Endothelial cell of umbilical vein (primary cell): ENCODE data around the gene TRIP10. TPM values are rescaled to one million over a fixed set of nuclear protein-coding genes. Genes with fewer than 3 reads are reported as not detected.

Experiments used
- BruUV-seq: library from RNA; stranded (reverse); fragments of 400-500 nt; replicated peaks from 2 replicates; lab custom pipeline; 2021; lab: Mats Ljungman, UMichigan
- CTCF ChIA-PET: fragments of 300-600, 350-600 bp; sonication (Branson Sonifier 250); formaldehyde crosslinking; loops from one replicate; lab custom pipeline; 2021; ENCODE audit warnings: antibody characterized with exemption, inconsistent platforms; lab: Charles Lee
- POLR2A ChIA-PET: fragments of 300-600, 350-600 bp; sonication (Branson Sonifier 250); formaldehyde crosslinking; loops from one replicate; lab custom pipeline; 2021; ENCODE audit warnings: antibody characterized with exemption, inconsistent platforms; lab: Charles Lee
- DNase-seq: peaks from one replicate; pipeline ENCODE4 v3.0.0-alpha.2; 2011; ENCODE audit warnings: low read depth, low spot score
- FAIRE-seq: peaks from 2 replicates; lab custom pipeline; 2011; peaks lifted over from hg19 to GRCh38; lab: Jason Lieb, UNC
- H2AFZ ChIP-seq: 2 replicates; pipeline ENCODE4 v1.6.0; 2012; ENCODE audit warnings: low read depth, low read length, control low read depth, inconsistent platforms
- H3K27ac ChIP-seq: 2 replicates; pipeline ENCODE4 v1.5.1; 2011; ENCODE audit warnings: low read depth, mild to moderate bottlenecking, control low read depth, low read length, moderate library complexity; ENCODE audit not compliant: insufficient read depth
- H3K27me3 ChIP-seq, 2 experiments: 2 replicates each; pipeline versions ENCODE4 v1.6.0 to v1.6.1; 2011; ENCODE audit warnings: low read length in 2 of 2, mixed read lengths in 1 of 2; ENCODE audit not compliant: control insufficient read depth in 2 of 2, insufficient read depth in 2 of 2
- H3K36me3 ChIP-seq, 2 experiments: 2 replicates in 1 of 2; 3 replicates in 1 of 2; pipeline ENCODE4 v1.5.1; 2011; ENCODE audit warnings: low read length in 2 of 2, mild to moderate bottlenecking in 1 of 2, moderate library complexity in 1 of 2; ENCODE audit not compliant: control insufficient read depth in 2 of 2, insufficient read depth in 2 of 2; ENCODE audit errors: extremely low read depth in 1 of 2
- H3K4me1 ChIP-seq: 3 replicates; pipeline ENCODE4 v1.5.1; 2011; ENCODE audit warnings: mild to moderate bottlenecking, low read length; ENCODE audit not compliant: control insufficient read depth, insufficient read depth; ENCODE audit errors: extremely low read depth
- H3K4me2 ChIP-seq: 2 replicates; pipeline ENCODE4 v1.6.1; 2011; ENCODE audit warnings: low read length, control low read depth, mixed read lengths; ENCODE audit not compliant: insufficient read depth
- H3K4me3 ChIP-seq, 3 experiments: fragments of 200-600 bp in 1 of 3; sonication (generic), shearing (Covaris generic) in 1 of 3; replicated peaks in 1 of 3; 2 replicates each; pipeline ENCODE4 v1.5.1; 2011 to 2016; ENCODE audit warnings: control low read depth in 3 of 3, low read length in 3 of 3, mild to moderate bottlenecking in 2 of 3, inconsistent platforms in 1 of 3, low read depth in 1 of 3, moderate library complexity in 1 of 3; ENCODE audit not compliant: insufficient read depth in 1 of 3
- H3K79me2 ChIP-seq: 2 replicates; pipeline ENCODE4 v1.6.0; 2012; ENCODE audit warnings: low read length, inconsistent platforms; ENCODE audit not compliant: control insufficient read depth, insufficient read depth
- H3K9ac ChIP-seq: replicated peaks from 2 replicates; pipeline ENCODE3; 2011; ENCODE audit warnings: low read length, control low read depth; ENCODE audit not compliant: insufficient read depth; ENCODE audit errors: extremely low read depth
- H3K9me1 ChIP-seq: replicated peaks from 3 replicates; pipeline ENCODE4 v1.6.0; 2011; ENCODE audit warnings: mild to moderate bottlenecking, low read length; ENCODE audit not compliant: control insufficient read depth, insufficient read depth; ENCODE audit errors: extremely low read depth
- H3K9me3 ChIP-seq: replicated peaks from 2 replicates; pipeline ENCODE4 v1.5.1; 2012; ENCODE audit warnings: low read length, inconsistent platforms; ENCODE audit not compliant: control insufficient read depth, insufficient read depth
- H4K20me1 ChIP-seq: replicated peaks from 2 replicates; pipeline ENCODE3; 2011; ENCODE audit warnings: mild to moderate bottlenecking, low read length; ENCODE audit not compliant: control insufficient read depth, insufficient read depth; ENCODE audit errors: extremely low read depth
- EZH2 ChIP-seq: IDR thresholded peaks from 2 replicates; pipeline ENCODE4 v1.6.1; 2012; ENCODE audit warnings: borderline replicate concordance, low read depth, mild to moderate bottlenecking, moderate library complexity, low read length, inconsistent platforms; ENCODE audit not compliant: severe bottlenecking
- FOS ChIP-seq: IDR thresholded peaks from 2 replicates; pipeline ENCODE4 v1.6.1; 2011; ENCODE audit warnings: mild to moderate bottlenecking, low read length, moderate library complexity, borderline replicate concordance; ENCODE audit not compliant: insufficient read depth
- GATA2 ChIP-seq: IDR thresholded peaks from 2 replicates; pipeline ENCODE4 v1.7.0; 2011; ENCODE audit warnings: low read depth, mild to moderate bottlenecking, moderate library complexity, mixed read lengths, low read length; ENCODE audit not compliant: insufficient read length, insufficient read depth
- JUN ChIP-seq: IDR thresholded peaks from 2 replicates; pipeline ENCODE4 v1.6.1; 2011; ENCODE audit warnings: borderline replicate concordance, low read depth; ENCODE audit not compliant: insufficient read length, insufficient read depth
- MYC ChIP-seq: IDR thresholded peaks from one replicate; pipeline ENCODE4 v1.6.1; 2011; ENCODE audit warnings: mild to moderate bottlenecking, low read depth, low read length
- POLR2A ChIP-seq: IDR thresholded peaks from 2 replicates; pipeline ENCODE4 v1.6.1; 2012; ENCODE audit warnings: low read depth, mild to moderate bottlenecking, control low read depth, low read length
- POLR2AphosphoS5 ChIP-seq: IDR thresholded peaks from 2 replicates; pipeline ENCODE4 v1.6.1; 2012; ENCODE audit warnings: low read depth, mild to moderate bottlenecking, control low read depth, low read length, moderate library complexity; ENCODE audit not compliant: insufficient read depth
- dilution Hi-C: fragments of 300-500 bp; cut with MboI; formaldehyde crosslinking; loops from one replicate; pipeline ENCODE4 v1.15.0; 2019; ENCODE audit warnings: low sequenced_read_pairs; ENCODE audit not compliant: extremely low pct_ligation_motif_present
- intact Hi-C: fragments of 100-400 bp; cut with micrococcal nuclease; formaldehyde crosslinking; loops from one replicate; pipeline ENCODE4 v1.10.0; 2022
- polyA plus RNA-seq, 4 experiments: library from polyadenylated mRNA; depleted of rRNA in 3 of 4; stranded (reverse) in 3 of 4; unstranded in 1 of 4; fragments of >200 nt; gene quantifications; 2 replicates each; pipeline versions ENCODE4 v1.2.1 to v1.2.3, GENCODE V29; 2011 to 2012; ENCODE audit warnings: missing spikeins in 1 of 4
- total RNA-seq: library from RNA; stranded (reverse); gene quantifications from 2 replicates; pipeline ENCODE4 v1.2.3, GENCODE V29; 2021
- TF ChIP-seq, protein P1 (sequence below): IDR thresholded peaks from 2 replicates; pipeline ENCODE4 v1.6.1; 2011; ENCODE audit not compliant: insufficient read depth, insufficient read length
- TF ChIP-seq, protein P2 (sequence below), 2 donors: IDR thresholded peaks; 1 replicate in 1 of 2; 2 replicates in 1 of 2; pipeline ENCODE4 v1.5.1; 2011; ENCODE audit warnings: low read length in 2 of 2, mild to moderate bottlenecking in 2 of 2, moderate library complexity in 2 of 2, control low read depth in 1 of 2, inconsistent platforms in 1 of 2, low read depth in 1 of 2; ENCODE audit not compliant: insufficient read depth in 1 of 2; ENCODE audit errors: extremely low read depth in 1 of 2

Gene TRIP10
- total and polyA plus RNA-seq, 2 donors (not counting 3 experiments of a cell fraction or from before 2014, with no cell fraction given): 28.4 to 69.3 TPM

- POLR2A ChIA-PET: no interaction called here
- no TSS peak for BruUV-seq
- no peaks in the 10 kb centered on the region for H4K20me1 ChIP-seq
- H3K9ac ChIP-seq: no peak overlapping the region
- CTCF ChIA-PET: no interaction called here
- no peaks in the 10 kb centered on the region for H3K9me3 ChIP-seq
- no peaks in the 10 kb centered on the region for H3K36me3 ChIP-seq
- DNase-seq (no peak), FAIRE-seq (no peak)
- H2AFZ ChIP-seq: no peak overlapping the region
- no peak overlapping the region for H3K4me2 ChIP-seq
- intact Hi-C loops: no loop called here
- no peak overlapping the region for H3K27ac ChIP-seq
- H3K79me2 ChIP-seq: no peaks in the 10 kb centered on the region
- H3K4me3 ChIP-seq: no peak overlapping the region
- H3K27me3 ChIP-seq: no peaks in the 10 kb centered on the region
- H3K4me1 ChIP-seq: no peaks in the 10 kb centered on the region
- H3K9me1 ChIP-seq: no peaks in the 10 kb centered on the region
- dilution Hi-C loops: no loop called here
- TF ChIP-seq GATA2: no peak
- TF ChIP-seq, protein P1, sequence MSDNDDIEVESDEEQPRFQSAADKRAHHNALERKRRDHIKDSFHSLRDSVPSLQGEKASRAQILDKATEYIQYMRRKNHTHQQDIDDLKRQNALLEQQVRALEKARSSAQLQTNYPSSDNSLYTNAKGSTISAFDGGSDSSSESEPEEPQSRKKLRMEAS: no peak
- no peak for TF ChIP-seq FOS
- no peak for TF ChIP-seq POLR2A
- TF ChIP-seq POLR2AphosphoS5: no peak
- no peak for TF ChIP-seq MYC
- no peak for TF ChIP-seq EZH2
- TF ChIP-seq JUN: no peak
- TF ChIP-seq, protein P2, sequence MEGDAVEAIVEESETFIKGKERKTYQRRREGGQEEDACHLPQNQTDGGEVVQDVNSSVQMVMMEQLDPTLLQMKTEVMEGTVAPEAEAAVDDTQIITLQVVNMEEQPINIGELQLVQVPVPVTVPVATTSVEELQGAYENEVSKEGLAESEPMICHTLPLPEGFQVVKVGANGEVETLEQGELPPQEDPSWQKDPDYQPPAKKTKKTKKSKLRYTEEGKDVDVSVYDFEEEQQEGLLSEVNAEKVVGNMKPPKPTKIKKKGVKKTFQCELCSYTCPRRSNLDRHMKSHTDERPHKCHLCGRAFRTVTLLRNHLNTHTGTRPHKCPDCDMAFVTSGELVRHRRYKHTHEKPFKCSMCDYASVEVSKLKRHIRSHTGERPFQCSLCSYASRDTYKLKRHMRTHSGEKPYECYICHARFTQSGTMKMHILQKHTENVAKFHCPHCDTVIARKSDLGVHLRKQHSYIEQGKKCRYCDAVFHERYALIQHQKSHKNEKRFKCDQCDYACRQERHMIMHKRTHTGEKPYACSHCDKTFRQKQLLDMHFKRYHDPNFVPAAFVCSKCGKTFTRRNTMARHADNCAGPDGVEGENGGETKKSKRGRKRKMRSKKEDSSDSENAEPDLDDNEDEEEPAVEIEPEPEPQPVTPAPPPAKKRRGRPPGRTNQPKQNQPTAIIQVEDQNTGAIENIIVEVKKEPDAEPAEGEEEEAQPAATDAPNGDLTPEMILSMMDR (IDR thresholded peaks at IDR 0.05; ENCODE audit: extremely low read depth in 1 of 2, insufficient read depth in 1 of 2, low read depth in 1 of 2, low read length in 2 of 2): no peak
Observed at GRCh38 chr19:6692027-6692426, 47.5 kb upstream of the TRIP10 start.
